Activated CD4-positive, alpha-beta T cell treated with anti-CD3 and anti-CD28 coated beads for 1 hour (primary cell): ENCODE measurements around the gene RMDN3.

Experiments
- DNase-seq: peaks from one replicate; pipeline ENCODE4 v3.0.0-alpha.2; 2020

Gene RMDN3

GRCh38 chr15:40754883-40755811 lies at the start of gene RMDN3:
RMDN3 (minus strand) TSS chr15:40755254; CDS start chr15:40754783, 471 bp downstream.
- DNase-seq = peak; percentile 90

DNA sequence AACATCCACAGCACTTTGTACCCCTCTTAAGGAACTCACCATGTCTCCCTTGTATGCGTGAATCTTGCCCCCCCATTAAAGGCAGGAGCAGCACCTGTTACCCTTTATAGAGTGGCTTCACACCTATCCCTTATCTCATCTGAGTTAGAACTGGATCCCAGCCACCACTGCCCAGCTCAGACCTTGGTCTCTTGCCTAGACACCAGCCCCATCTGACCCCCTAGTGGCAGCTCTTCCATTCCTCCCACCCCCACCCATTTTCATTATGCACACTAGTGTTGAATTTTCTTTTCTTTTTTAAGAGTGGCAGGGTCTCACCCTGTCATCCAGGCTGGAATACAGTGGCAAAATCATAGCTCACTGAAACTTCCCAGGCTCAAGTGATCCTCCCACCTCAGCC lies 48.6 kb upstream of the RMDN3 start:
- no peak for DNase-seq

- no peak for DNase-seq
These were observed 48.0 kb upstream of the RMDN3 start for GRCh38 chr15:40803076-40803475.

GRCh38 chr15:40799523-40799922 lies 44.5 kb upstream of the RMDN3 start:
- DNase-seq = no peak

DNA sequence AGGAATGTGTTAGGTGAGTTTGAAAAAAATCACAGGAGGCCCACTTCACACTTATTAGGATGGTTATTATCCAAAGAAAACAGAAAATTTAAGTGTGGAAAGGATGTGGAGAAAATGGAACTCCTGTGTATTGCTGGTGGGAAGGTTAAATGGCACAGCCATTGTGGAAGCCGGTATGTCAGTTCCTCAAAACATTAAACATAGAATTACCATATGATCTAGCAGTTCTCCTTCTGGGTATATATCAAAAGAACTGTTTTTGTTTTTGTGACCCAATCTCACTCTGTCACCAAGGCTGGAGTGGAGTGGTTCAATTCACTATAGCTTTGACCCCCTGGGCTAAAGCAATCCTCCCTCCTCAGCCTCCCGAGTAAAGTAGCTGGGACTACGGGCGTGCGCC lies 41.5 kb upstream of the RMDN3 start:
- no peak for DNase-seq

GRCh38 chr15:40796041-40796440 lies 41.0 kb upstream of the RMDN3 start:
- no peak for DNase-seq

DNA sequence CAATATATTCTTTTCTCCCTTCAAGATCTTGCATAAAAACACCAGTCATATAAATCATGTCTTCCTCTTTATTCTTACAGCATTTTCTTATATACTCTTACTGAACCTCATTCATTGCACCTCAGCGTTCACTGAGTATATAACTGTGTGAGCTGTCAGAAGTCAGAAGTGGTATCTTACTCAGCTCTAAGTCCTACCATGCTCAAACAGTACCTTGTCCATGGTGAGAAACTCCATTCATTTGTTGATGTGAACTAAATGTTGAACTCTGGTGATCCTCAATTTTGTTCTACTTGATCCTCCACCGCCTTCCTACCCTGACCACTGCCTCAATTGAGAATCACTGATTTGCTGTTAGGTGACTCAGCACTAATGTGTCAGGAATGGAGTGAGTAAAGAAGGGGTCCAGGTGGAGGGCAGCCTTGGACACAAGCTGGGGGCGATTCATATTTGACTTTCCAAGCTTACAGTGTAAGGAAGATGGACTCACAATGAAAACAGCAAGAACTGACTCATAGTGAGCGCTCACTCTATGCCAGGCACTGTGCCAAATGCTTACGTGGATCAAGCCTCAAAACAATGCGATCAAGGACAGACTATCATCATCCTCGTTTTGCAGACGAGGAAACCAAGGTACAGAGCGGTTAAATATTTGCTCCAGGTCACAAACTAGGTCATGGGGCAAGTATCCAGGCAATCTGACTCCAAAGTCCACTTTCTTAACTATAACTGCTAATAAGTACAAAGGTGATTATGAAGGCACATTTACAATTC lies 38.3 kb upstream of the RMDN3 start:
- no peak for DNase-seq

DNA sequence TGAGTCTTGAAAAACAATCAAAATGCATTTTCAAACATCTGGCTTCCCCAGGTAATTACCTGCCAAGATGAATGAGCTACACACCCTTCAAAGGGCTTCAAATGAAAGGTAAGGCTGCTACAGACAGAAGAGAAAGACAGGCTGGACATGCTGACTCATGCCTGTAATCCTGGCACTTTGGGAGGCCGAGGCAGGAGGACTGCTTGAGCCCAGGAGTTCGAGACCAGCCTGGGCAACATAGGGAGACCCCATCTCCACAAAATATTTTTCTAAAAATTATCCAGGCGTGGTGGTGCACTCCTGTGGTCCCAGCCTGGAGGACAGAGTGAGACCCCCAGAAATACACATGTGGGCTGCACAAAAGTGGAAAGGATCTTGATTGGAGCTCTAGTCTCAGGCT lies 37.3 kb upstream of the RMDN3 start:
- DNase-seq = no peak

DNA sequence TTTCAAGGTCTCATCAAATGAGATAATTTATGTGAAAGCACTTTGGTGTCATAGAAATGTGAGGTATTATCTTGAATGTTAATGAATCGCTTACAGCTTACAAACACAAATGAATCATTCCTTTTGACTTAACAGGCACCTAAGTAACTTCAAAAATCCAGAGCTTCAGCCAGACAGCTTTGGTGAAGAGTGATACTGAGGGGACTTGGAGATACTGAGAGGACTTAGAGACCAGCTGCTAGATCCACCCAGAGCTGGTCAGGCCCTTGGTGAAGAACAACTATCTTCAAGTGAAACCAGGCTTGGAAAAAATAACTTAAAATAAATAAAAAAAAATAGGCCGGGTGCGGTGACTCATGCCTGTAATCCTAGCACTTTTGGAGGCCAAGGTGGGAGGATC lies 35.7 kb upstream of the RMDN3 start:
- DNase-seq = no peak

GRCh38 chr15:40789999-40790398 lies 34.9 kb upstream of the RMDN3 start:
- DNase-seq = no peak

DNA sequence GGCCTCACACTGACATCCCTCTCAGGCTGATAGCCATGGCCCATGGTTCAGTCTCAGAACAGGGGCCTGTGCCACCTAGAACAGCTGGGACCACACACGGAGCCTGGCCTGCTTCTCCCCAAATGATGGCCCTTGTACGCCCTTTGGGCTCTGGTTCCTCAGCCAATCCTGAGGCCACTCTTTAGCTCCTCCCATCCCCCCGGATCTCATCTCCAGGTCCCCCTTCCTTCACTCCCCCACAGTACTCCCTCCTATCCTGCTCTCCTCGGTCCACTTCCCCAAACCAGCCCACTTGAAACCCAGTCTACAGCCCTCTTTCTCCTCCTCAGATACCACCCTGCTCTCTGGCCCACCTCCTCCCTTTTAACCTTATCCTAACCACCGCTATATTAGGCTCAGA lies 34.1 kb upstream of the RMDN3 start:
- no peak for DNase-seq

GRCh38 chr15:40787991-40788390 lies 32.9 kb upstream of the RMDN3 start:
- no peak for DNase-seq

GRCh38 chr15:40787344-40787841 lies 32.3 kb upstream of the RMDN3 start:
- peak; percentile 30 for DNase-seq

GRCh38 chr15:40785814-40786213 lies 30.8 kb upstream of the RMDN3 start:
- no peak for DNase-seq

DNA sequence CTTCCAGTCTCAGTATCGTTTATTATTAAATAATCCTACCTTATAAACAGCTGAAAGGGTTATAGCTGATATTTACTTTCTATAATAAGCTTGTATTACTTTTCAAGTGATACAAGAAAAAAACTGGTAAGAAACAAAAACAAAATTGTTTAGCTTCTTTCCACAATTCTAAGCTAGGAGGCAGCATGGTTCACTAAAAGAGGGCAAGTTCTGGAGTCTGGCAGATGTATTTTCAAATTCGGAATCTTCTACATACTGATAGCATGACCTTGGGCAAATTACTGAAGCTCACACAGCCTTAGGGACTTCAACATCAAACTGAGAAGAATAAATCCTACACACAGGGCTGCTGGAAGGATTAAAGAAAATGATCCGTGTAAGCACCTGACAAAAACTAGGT lies 30.1 kb upstream of the RMDN3 start:
- no peak for DNase-seq

GRCh38 chr15:40782609-40783227 lies 27.7 kb upstream of the RMDN3 start:
- peak; percentile 76 for DNase-seq

DNA sequence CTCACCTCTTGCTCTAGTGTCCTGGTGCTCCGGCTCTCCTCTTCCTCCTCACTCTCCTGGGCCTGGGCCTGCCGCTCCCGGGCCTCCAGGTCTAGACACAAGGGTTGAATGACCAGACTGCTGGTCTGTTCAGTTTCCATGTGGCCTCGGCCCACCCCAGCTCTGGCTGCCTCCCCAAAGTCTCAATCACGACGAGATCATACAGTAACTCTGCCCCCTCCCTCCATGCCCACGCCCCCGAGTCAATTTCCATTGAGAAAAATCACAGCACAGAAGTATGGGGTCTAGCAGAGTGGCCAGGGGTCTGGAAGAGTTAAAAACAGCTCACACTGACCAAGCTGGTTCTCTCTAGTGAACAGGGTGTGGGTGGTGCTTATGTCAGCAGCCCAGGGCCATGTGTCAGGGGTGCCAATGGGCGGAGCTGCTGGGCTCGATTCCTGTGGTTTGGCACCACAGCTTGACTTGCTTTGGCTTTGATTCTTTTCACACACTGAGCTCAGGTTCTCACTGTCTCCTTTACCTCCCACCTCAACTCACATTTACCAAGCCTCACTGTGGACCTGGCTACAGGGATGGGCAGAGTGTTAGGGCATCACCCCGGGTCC lies 21.6 kb upstream of the RMDN3 start:
- no peak for DNase-seq

- DNase-seq = no peak
These were observed 20.9 kb upstream of the RMDN3 start for GRCh38 chr15:40775740-40776536.

- DNase-seq = no peak
These were observed 20.0 kb upstream of the RMDN3 start for GRCh38 chr15:40775007-40775406.

GRCh38 chr15:40773902-40774301 lies 18.8 kb upstream of the RMDN3 start:
- no peak for DNase-seq

DNA sequence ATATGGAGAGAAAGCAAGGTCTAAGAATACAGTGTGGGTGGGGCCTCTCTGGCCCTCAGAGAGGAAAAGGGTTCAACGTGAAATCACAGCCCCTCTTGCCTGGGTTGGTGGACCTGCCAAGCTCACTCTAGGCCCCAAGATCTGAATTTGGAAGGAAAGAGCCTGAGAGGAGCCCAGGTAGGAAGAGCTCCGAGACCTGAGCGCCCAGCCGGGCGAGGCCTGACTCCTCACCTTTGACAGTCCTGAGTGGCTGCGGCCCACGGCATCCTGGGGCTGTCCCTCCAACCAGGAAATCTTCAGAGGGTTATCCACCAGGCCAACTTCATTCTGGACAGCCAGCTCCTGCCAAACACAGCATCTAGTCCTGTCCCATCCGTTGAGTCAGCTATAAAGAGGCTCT lies 18.4 kb upstream of the RMDN3 start:
- no peak for DNase-seq

- DNase-seq = no peak
These were observed 17.0 kb upstream of the RMDN3 start for GRCh38 chr15:40772014-40772413.
